Cardiac fibroblast (primary cell): ENCODE data around the gene PAK5.

ENCODE experiments used
- DNase-seq, 2 donors: peaks; one replicate each; pipeline versions ENCODE4 v3.0.0 to v3.0.0-alpha.2; 2010; ENCODE audit warnings: low read depth in 2 of 2
- H3K4me3 ChIP-seq, 2 donors: replicated peaks in 1 of 2; 1 replicate in 1 of 2; 2 replicates in 1 of 2; pipeline ENCODE4 v1.5.1; 2011; ENCODE audit warnings: low read depth in 2 of 2, low read length in 2 of 2, mild to moderate bottlenecking in 2 of 2, moderate library complexity in 1 of 2
- CTCF ChIP-seq: IDR thresholded peaks from one replicate; pipeline ENCODE4 v1.5.1; 2011; ENCODE audit warnings: low read depth, mild to moderate bottlenecking, low read length, inconsistent platforms

PAK5 gene

GRCh38 chr20:9829835-9830234 is 9.0 kb downstream of the PAK5 start:
- TF ChIP-seq CTCF, result no peak

DNA sequence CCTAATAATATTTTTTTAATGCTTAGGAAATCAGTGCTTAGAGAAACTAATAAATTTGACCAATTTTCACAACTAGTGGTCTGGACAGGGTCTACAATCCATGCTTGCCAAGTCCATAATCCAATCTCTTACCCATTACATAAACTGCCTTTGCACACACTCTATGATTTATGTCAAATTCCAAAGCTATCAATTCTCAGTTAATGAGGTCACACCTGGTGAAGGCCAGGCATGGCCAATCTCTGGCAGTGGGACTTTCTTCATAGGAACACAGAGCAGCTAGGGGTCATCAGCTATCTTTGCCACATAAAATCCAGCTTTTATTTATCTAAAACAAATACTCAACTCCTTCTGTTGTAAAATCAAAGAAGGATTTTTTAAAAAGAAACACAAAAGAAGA is 21.2 kb downstream of the PAK5 start:
- DNase-seq, result no peak
- H3K4me3 ChIP-seq, result no peak overlapping the region
- no peak for TF ChIP-seq CTCF

More at GRCh38 chr20:9829835-9830234, 9.0 kb downstream of the PAK5 start:
- H3K4me3 ChIP-seq, result no peak overlapping the region
- no peak for DNase-seq

GRCh38 chr20:9815632-9816031 is 23.2 kb downstream of the PAK5 start:
- no peak for TF ChIP-seq CTCF
- no peak overlapping the region for H3K4me3 ChIP-seq
- DNase-seq, result no peak

DNA sequence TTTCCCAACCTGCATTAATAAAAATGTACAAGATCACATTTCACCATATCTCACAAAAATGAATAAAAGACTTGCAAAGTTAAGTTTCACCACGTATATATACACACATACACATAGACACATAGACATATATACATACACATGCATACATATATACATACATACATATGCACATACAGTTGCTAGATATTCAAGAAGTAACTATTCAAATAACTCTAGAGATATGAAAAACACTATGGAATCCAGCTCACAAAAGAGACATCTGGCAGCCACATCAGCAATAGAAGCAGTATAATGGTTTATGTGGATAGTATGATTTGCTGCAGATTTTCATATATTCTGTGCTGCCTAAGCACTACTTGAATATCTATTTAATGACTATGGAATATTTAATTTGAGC is 28.1 kb downstream of the PAK5 start:
- TF ChIP-seq CTCF, result no peak
- no peak overlapping the region for H3K4me3 ChIP-seq
- DNase-seq, result no peak

GRCh38 chr20:9809271-9809670 is 29.6 kb downstream of the PAK5 start:
- DNase-seq, result no peak
- H3K4me3 ChIP-seq, result no peak overlapping the region
- TF ChIP-seq CTCF, result no peak

DNA sequence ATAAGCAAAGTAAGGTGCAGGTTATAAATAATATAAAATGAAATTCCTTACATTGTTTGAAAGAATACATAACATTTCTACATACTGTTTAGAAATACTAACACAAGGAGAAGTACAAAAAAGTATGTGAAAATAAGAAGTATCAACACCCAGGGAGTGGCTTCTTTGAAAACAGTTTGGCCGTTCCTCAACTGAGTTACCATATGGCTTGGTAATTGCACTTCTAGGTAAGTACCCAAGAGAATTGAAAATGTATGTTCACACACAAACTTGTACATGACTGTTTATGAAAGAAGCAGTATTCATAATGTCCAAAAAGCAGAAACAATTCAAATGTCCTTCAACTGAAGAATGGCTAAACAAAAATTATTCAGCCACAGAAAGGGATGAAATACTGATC is 30.7 kb downstream of the PAK5 start:
- no peak overlapping the region for H3K4me3 ChIP-seq
- no peak for DNase-seq
- no peak for TF ChIP-seq CTCF

GRCh38 chr20:9807136-9807535 is 31.7 kb downstream of the PAK5 start:
- no peak for DNase-seq

More at GRCh38 chr20:9807136-9807535, 31.7 kb downstream of the PAK5 start:
- H3K4me3 ChIP-seq, result no peak overlapping the region
- no peak for TF ChIP-seq CTCF
